HG03520 (cell line): ENCODE data around the gene ZBTB12.

Experiments used
- ATAC-seq: cut with Tn5 transposase; IDR thresholded peaks from one replicate; pipeline ENCODE4 v1.9.1; 2021; ENCODE audit warnings: mild to moderate bottlenecking, moderate library complexity; ENCODE audit not compliant: unreplicated experiment

Gene ZBTB12

DNA sequence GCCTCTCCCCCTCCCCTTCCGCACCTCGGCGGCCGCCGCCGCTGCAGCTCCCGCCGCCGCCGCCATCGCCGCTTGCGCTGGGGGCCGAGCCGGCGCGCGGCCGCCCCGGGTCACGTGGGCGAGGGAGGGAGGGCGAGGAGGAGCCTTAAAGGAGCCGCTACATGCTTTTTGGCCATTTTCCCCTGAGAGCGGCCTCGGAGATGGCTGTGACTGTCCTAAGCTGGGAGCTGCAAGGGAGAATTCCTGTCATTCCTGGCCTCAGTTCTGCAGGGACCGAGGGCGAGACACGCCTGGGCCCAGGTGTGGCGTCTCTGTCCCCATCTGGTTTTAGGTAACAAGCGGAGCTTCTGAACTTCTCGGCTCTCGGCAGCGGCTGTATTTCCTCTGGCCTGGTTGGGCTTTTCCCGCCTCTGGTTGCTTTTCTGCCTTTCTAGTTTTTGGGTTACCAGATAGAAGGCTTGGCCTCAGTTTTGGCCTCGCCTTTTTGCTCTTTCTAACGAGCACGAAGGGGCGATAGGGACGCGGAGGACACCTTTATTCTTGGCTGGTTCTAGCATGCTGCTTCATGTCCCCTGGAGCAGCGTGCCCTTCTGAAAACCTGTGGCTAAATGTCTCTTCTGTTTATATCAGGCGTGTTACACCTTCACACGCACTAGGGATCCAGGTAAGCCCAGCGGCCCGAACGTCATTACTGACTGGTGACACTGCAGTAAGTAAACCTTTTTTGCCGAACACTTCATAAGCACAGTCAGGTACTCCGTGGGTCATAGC, 4.1 kb downstream of the ZBTB12 start, which contains the start of gene EHMT2:
TSS of gene EHMT2 (minus strand) at position 87 of the 771 bp plus-strand sequence. CDS start at position 66, 21 bp downstream.
- peak; percentile 42 for ATAC-seq

DNA sequence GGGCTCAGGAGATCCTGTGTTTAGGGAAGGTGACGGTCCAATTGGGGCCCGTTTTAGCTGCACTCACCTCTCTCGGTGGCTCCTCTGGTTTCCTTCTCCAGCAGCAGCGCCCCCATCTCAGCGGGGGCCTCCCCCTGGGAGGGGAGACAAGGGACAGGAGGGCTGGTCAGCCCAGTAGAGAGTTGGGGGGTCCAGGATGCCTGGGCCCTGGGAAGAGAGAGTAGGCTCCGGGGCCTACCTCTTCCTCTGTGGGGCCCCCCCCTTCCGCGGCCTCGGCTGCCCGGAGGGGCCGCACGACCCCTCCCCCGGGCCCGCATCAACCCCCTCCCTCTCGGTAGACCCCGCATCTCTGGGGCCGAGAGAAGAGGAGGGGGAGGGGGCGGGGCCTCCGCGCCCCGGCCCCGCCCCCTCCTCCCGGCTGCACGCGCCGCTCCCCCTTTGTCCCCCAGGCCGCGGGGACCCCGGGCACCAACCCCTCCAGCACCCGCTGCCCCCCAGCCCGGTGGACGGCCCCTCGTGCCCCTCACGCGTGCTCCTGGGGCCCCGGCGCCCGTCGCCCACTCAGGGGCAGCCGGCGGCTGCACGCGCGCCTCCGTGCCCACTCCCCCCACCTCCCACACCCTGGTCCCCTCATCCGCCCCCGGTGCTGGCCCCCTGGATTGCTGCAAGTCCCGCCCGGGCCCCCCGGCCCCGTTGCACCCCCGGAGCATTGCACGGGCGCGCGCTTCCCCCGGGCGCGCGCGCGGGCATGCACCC, 4.9 kb downstream of the ZBTB12 start:
- ATAC-seq = no peak

DNA sequence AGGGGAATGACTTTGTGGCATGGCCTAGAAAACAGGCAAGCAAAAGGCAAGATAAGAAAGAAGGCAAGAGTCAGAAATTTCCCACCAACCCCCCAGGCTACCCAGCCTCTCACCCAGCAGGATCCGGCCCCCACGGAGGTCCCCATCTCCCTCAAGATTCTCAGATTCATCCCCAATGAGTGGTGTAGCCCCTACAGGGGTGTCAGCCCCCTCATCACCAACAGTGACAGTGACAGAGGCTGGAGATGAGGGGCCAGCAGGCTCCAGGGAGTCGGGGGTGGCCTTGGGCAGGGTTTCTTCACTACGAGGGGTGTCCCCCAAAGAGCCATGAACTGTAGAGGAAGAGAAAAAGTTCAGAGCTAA, 5.4 kb downstream of the ZBTB12 start:
- ATAC-seq = no peak

GRCh38 chr6:31892821-31893220, 9.1 kb downstream of the ZBTB12 start:
- ATAC-seq = no peak

DNA sequence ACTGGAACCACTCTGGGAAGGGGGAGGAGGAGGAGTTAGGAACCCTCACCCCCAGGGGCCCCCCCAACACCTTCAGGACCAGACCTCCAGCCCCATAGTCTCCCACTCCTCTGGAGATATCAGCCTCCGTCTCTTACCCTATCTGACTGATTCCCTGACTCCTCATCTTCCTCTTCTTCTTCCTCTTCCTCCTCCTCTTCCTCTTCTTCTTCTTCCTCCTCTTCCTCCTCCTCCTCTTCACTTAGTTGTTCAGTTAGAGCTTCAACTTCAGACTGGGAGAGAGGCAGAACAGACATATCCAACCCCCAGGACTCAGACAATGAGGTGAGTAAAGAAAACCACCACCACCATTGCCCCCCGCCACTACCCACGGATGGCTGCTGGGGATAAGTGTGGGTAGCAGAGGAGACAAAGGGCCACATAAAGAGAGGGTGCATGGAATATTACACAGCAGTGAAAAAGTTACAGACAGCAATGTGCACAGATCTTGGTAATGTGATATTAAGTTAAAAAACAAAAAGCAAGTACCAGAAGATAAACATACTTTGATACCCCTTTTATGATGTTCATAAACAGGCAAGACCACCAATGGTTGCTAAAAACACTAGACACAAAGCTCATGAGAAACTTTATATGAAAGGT, 12.4 kb downstream of the ZBTB12 start:
- ATAC-seq = no peak

DNA sequence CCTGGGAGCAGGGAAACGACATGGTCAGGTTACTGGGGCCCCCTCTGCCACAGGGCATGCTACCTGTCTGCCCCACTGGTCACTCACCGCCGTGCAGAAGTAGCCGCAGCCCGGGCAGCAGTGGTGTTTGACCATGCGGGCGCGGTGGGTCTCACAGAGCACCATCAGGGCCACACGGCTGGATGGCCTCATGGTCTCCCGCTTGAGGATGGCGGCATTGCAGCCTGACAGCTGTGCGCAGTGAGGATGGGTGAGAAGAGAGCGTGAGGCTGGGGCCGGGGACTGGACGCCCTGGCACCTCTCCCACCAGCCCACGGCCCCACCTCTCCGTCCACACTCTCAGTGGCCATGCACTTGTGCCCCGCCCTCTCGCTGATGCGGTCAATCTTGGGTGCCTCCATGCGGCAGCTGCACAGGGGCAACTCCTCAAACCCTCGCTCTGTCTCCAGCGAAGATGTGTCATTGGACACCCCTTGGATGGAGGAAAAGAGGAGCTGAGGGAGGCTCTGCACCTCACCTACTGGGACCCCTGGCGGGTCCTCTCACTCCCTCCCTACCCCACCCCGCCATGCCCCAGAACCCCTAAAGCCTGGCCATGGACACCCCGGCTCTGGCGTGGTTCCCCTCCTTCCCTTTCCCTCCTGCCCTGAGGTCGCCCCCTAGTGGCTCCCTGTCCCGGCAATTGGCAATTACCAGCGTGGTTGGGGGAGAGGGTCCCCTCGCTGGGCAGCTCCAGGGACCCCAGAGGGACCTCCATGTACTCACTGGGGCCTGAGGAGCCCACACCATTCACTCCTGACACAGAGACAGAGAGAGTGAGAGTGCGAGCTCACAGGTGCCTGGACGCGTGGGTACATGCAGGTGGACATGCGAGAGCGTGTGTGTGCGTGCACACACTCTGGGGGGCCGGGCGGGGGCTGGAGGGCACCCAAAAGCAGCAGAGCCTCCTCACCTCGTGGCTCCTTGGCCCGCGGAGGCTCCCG, 13.3 kb downstream of the ZBTB12 start:
- no peak for ATAC-seq

DNA sequence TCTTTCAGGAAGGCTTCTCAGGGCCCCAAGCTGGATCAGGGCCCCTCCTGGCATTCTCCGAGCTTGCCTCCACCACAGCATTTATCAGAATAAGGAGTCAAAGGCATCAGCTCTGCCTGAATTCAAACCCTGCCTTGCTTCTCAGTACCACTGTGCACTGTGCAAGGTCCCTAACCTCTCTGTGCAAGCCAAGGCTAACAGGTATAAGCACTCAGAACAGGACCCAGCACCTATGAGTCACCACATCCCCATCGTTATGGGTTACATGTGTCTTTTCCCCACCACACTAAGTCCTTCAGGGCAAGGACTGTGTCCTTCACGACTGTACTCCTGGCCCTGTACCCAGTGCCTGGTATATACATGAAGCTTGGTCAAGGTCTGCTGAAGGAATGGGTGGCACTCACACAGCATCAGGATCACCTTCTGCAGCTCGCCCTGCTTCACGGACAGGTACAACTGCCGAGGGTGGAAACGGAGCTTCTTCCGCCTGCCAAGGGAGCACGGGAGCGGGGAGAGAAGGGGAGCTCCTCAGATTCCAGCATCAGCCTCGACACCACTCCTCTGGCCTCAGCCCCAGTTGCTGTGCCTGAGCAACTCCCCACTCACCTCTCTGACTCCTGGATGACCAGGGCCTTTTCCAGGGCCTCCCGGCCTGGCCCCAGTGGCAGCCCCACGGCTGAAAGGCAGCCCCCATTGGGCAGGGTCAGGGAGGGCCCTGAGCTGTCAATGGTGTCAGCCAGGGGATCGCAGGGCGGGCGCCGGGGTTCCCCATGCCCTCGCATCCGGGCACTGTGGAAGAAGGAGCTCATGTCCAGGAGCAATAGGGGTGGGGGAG, 14.5 kb downstream of the ZBTB12 start:
- ATAC-seq = no peak

GRCh38 chr6:31886541-31886991, 15.3 kb downstream of the ZBTB12 start:
- no peak for ATAC-seq

DNA sequence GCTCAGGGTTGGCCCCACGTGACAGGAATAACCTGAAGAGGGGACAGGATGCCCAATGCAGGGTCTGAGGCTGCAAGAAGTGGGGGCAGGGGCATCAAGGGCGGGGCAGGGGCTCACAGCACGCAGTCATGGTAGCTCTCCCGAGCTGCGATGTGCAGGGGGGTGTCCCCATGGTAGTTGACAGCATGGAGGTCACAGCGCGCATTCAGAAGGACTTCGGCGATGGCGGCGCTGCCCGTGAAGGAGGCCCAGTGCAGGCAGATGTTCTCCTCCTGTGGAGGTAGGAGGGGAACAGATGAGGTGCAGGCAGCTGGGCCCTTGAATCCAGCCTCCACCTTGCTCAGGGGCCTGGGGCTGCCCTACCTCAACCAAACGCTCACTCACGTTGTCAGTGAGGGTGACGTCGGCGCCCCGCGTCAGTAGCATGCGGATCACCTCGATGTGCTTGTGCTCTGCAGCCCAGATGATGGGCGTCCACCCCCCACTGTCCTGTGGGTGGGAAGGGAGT, 17.3 kb downstream of the ZBTB12 start:
- no peak for ATAC-seq

GRCh38 chr6:31883676-31884075, 18.2 kb downstream of the ZBTB12 start:
- ATAC-seq = no peak

GRCh38 chr6:31882344-31882743, 19.5 kb downstream of the ZBTB12 start:
- no peak for ATAC-seq

DNA sequence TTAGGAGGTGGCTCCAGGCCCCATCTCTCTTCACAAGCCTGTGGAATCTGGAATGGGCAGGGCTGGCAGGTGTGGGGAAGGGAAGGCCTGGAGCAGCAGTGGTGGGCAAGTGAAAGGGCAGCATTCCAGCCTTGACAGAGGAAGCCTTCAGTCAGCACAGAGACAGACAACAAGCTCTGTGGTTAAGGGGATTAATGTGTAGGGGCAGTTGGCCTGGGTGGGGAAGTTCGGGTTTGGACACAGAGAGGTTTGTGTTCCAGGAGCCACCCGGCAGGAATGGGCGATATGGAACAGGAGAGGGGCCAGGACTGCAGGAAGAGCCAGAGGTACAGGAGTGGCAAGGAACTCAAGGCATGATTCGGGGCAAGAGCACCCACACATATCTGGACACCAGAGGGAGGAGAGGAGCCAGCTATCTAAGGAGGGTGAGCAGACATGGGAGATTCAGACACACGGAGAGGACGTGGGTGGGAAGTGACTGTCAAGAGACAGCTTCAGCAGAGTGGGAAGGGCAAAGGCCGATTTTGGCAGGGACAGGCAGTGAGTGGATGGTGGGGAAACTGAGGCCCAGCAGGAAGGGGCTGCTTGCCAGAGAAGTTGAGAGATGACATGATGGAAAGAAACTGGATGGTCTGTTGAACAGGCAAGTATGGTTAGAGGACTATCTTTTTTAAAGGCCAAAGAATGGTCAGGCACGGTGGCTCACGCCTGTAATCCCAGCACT, 20.6 kb downstream of the ZBTB12 start:
- no peak for ATAC-seq

- ATAC-seq = no peak
Measured at GRCh38 chr6:31880616-31881015, 21.3 kb downstream of the ZBTB12 start.

GRCh38 chr6:31879901-31880300, 22.0 kb downstream of the ZBTB12 start:
- ATAC-seq = no peak

GRCh38 chr6:31879143-31879542, 22.7 kb downstream of the ZBTB12 start:
- no peak for ATAC-seq

DNA sequence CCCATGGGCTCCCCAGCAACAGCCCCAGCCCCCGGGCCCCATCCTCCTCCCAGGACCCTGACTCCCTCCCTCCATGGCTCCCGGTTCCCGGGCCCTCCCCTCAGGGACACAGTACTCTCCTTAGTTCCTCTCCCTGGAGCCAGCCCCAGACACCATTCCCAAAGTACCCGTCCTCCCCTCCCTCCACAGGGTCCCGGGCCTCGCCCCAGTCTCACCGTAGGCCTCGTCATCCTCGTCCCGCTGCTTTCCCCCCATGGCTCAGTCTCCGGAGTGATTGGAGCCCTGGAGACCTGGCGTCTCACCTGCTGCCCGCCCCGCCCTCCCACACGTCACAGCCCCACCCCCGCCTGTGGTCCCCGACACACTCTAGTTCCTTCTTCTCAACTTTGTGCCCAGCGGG, 23.2 kb downstream of the ZBTB12 start, which contains the start of gene SLC44A4:
TSS of gene SLC44A4 (minus strand) at position 272 of the 400 bp plus-strand sequence. CDS start at position 255, 17 bp downstream.
- no peak for ATAC-seq

DNA sequence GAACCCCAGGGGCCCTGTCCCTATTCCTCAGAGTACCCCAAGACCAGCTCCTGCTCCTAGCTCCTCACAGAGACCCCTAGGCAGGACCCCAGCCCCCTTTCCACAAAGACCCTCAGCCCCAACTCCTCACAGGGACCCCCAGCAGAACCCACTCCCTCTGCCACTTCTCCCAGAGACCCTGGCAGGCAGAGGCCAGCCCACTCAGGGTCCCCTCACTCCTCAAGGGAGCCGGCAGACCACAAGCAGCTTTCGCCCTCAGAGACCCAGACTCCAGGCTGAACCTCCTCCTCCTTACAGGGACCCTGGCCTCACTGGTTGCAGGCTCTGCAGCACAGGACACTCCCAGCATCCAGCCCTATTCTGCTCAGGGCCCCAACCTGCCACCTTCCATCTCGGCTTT, 23.7 kb downstream of the ZBTB12 start:
- no peak for ATAC-seq

- ATAC-seq = no peak
Measured at GRCh38 chr6:31877651-31878161, 24.2 kb downstream of the ZBTB12 start.
